GM21737 (cell line): ENCODE results near the gene NAALAD2.
"Not testable (repeated sequence)": the region's sequence is repeated elsewhere in the genome, so short reads cannot be mapped to it uniquely, and the experiment has no call there.

Experiments used
- ATAC-seq: cut with Tn5 transposase; IDR thresholded peaks from one replicate; pipeline ENCODE4 v1.9.1; 2021; ENCODE audit warnings: mild to moderate bottlenecking, moderate library complexity; ENCODE audit not compliant: unreplicated experiment

The NAALAD2 gene

GRCh38 chr11:90134478-90135003 is at the start of gene NAALAD2:
NAALAD2 (plus strand) TSS chr11:90134663; CDS start chr11:90134759, 96 bp downstream.
- peak; percentile 84 for ATAC-seq

- not testable (repeated sequence) for ATAC-seq
Measured at GRCh38 chr11:90085650-90086049, 48.8 kb upstream of the NAALAD2 start, which contains the start of gene UBTFL1. UBTFL1 (plus strand) TSS chr11:90085950; CDS start chr11:90085950, 0 bp downstream.

DNA sequence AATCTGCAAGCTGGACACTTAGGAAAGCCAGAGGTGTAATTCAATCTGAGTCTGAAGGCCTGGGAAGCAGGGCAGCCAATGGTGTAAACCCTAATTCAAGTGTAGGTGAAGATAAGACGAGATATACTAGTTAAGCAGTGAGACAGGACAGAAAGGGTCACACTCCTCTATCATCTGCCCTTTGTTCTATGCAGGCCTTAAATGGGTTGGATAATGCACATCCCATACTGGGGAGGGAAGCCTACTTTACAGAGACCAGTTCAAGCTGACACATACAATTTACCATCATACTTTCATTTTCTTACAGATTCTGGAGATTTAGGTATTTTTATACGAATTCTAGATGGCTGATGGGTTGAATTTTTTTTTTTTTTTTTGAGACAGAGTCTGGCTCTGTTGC is 45.7 kb upstream of the NAALAD2 start:
- not testable (repeated sequence) for ATAC-seq

DNA sequence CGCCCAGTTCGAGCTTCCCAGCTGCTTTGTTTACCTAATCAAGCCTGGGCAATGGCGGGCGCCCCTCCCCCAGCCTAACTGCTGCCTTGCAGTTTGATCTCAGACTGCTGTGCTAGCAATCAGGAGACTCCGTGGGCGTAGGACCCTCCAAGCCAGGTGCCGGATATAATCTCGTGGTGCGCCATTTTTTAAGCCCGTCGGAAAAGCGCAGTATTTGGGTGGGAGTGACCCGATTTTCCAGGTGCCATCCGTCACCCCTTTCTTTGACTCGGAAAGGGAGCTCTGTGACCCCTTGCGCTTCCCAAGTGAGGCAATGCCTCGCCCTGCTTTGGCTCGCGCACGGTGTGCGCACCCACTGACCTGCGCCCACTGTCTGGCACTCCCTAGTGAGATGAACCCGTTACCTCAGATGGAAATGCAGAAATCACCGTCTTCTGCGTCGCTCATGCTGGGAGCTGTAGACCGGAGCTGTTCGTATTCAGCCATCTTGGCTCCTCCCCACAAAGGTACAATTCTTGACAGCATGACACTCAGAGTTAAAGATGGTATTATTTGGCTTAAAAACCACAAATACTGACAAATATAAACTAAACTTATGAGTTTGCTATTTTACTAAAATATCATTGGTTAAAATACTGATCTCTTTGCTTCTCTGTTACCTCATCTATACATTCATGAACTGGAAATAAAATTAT is 39.1 kb upstream of the NAALAD2 start:
- ATAC-seq, result not testable (repeated sequence)

GRCh38 chr11:90098261-90098660 is 36.2 kb upstream of the NAALAD2 start:
- not testable (repeated sequence) for ATAC-seq

GRCh38 chr11:90100431-90100830 is 34.0 kb upstream of the NAALAD2 start:
- ATAC-seq, result no peak

DNA sequence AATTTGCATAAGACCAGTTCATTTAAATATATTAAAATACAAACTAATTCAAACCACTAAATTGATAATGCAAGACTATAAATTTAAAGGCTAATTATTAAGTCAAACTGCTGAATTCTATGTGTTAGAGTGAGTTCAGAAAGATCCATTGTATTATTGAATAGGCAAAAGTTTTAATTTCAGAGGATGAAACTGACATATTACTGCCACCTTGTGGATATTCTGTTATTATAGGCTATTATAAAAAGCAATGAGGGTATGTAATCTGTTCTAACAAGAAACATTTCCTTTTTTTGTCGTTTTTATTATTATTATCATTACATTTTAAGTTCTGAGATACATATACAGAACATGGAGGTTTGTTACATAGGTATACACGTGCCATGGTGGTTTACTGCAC is 20.9 kb upstream of the NAALAD2 start:
- ATAC-seq, result no peak

DNA sequence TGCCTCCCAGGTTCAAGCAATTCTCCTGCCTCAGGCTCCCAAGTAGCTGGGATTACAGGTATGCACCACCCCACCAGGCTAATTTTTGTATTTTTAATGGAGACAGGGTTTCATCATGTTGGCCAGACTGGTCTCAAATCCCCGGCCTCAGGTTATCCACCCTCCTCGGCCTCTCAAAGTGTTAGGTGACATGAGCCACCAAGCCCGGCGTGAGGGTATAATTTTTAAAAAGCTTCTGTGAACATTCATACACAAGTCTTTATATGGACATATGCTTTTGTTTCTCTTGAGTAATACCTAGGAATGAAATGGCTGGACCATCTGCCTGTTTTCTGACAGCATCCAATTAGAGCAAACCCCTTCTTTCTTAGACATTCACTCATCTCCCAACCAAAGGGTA is 14.3 kb upstream of the NAALAD2 start:
- no peak for ATAC-seq

- ATAC-seq, result no peak
Measured at GRCh38 chr11:90124371-90124770, 10.1 kb upstream of the NAALAD2 start.

GRCh38 chr11:90124946-90125345 is 9.5 kb upstream of the NAALAD2 start:
- no peak for ATAC-seq

- ATAC-seq, result no peak
Measured at GRCh38 chr11:90133560-90134477, 644 bp upstream of the NAALAD2 start.

- no peak for ATAC-seq
Measured at GRCh38 chr11:90135016-90135415, 553 bp downstream of the NAALAD2 start.

- no peak for ATAC-seq
Measured at GRCh38 chr11:90148900-90149299, 14.4 kb downstream of the NAALAD2 start.

- not testable (repeated sequence) for ATAC-seq
Measured at GRCh38 chr11:90166982-90167573, 32.6 kb downstream of the NAALAD2 start.

DNA sequence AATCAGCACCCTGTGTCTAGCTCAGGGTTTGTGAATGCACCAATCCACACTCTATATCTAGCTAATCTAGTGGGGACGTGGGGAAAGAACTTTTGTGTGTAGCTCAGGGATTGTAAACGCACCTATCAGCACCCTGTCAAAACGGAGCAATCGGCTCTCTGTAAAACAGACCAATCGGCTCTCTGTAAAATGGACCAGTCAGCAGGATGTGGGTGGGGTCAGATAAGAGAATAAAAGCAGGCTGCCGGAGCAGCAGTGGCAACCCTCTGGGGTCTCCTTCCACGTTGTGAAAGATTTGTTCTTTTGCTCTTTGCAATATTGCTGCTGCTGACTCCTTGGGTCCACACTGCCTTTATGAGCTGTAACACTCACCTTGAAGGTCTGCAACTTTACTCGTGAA is 33.2 kb downstream of the NAALAD2 start:
- not testable (repeated sequence) for ATAC-seq

GRCh38 chr11:90168571-90168970 is 34.1 kb downstream of the NAALAD2 start:
- ATAC-seq, result no peak

- no peak for ATAC-seq
Measured at GRCh38 chr11:90171359-90171758, 36.9 kb downstream of the NAALAD2 start.

DNA sequence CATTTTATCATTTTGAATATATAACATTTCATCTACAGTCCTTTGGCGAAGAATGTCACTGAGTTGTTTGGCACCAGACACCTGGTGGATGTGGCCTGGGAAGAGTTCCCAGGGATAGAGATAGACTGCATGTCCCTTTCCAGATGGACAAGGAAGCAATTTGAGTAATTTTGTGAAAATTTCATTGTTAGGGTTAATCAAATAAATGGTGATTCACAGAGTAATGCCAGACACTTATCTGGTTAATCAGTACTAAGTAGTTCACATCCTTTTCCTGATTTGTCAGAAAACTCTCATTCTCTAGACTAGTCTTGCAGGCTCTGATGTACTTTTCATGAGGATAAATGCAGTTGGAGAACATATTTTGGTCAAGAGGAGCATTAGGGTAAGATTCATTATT is 41.6 kb downstream of the NAALAD2 start:
- ATAC-seq, result no peak

- ATAC-seq, result no peak
Measured at GRCh38 chr11:90178751-90179150, 44.3 kb downstream of the NAALAD2 start.

GRCh38 chr11:90179923-90180322 is 45.5 kb downstream of the NAALAD2 start:
- ATAC-seq, result no peak

DNA sequence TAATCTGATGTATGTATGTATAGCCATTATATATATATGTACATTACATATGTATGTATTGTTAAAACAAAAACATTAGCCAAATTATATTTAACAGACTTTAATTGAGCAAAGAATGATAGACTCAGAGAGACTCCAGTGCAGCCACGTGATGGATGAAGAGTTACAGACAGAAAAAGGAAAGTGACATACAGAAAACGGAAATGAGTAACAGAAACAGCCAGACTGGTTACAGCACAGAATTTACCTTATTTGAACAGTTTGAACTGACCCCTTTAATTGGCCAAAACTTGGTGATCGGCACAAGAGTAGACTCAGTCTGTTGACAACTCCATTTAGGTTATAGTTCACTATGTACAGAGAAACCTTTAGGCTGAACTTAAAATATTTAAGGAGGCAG is 53.4 kb downstream of the NAALAD2 start:
- ATAC-seq, result no peak
